CD4-positive, alpha-beta T cell (primary cell): ENCODE results near the gene TAS1R3. TPM values are rescaled to one million over a fixed set of nuclear protein-coding genes. Genes with fewer than 3 reads are reported as not detected.

Experiments
- ATAC-seq: fragments of 200-7000 bp; cut with Tn5 transposase; one replicate; pipeline ENCODE4 v1.10.0; 2022; ENCODE audit warnings: mild to moderate bottlenecking; ENCODE audit not compliant: poor library complexity
- CTCF ChIA-PET: fragments of 350-600 bp; sonication (Branson Sonifier 250); formaldehyde crosslinking; loops from one replicate; lab custom pipeline; 2021; ENCODE audit warnings: antibody characterized with exemption, inconsistent platforms; lab: Charles Lee
- POLR2A ChIA-PET: fragments of 350-600 bp; sonication (Branson Sonifier 250); formaldehyde crosslinking; loops from one replicate; lab custom pipeline; 2021; ENCODE audit warnings: antibody characterized with exemption, inconsistent platforms; lab: Charles Lee
- DNase-seq, 14 experiments: peaks; one replicate each; pipeline ENCODE4 v3.0.0-alpha.2; 2013 to 2020; ENCODE audit warnings: mixed read lengths in 2 of 14
- H3K27ac ChIP-seq, 2 donors: one replicate each; pipeline versions ENCODE4 v1.5.1 to v1.7.0; 2013; ENCODE audit warnings: low read length in 2 of 2, low read depth in 1 of 2, mild to moderate bottlenecking in 1 of 2
- H3K27me3 ChIP-seq, 2 experiments: 1 replicate in 1 of 2; 2 replicates in 1 of 2; pipeline versions ENCODE4 v1.6.1 to v1.7.0; 2013; ENCODE audit warnings: low read length in 2 of 2, control low read depth in 1 of 2, mild to moderate bottlenecking in 1 of 2, moderate library complexity in 1 of 2; ENCODE audit not compliant: insufficient read depth in 2 of 2, control insufficient read depth in 1 of 2
- H3K36me3 ChIP-seq: one replicate; pipeline ENCODE4 v1.6.1; 2013; ENCODE audit warnings: low read length, control low read depth; ENCODE audit not compliant: insufficient read depth
- H3K4me1 ChIP-seq: one replicate; pipeline ENCODE4 v1.6.1; 2013; ENCODE audit warnings: low read length, control low read depth; ENCODE audit not compliant: insufficient read depth
- H3K4me3 ChIP-seq: one replicate; pipeline ENCODE4 v1.5.1; 2013; ENCODE audit warnings: mild to moderate bottlenecking, low read length, moderate library complexity
- H3K9me3 ChIP-seq, 2 experiments: 1 replicate in 1 of 2; 2 replicates in 1 of 2; pipeline versions ENCODE4 v1.6.1 to v1.7.0; 2013; ENCODE audit warnings: low read length in 2 of 2, mild to moderate bottlenecking in 2 of 2, control low read depth in 1 of 2, moderate library complexity in 1 of 2; ENCODE audit not compliant: control insufficient read depth in 1 of 2, insufficient read depth in 1 of 2
- H3K27ac Mint-ChIP-seq: one replicate; pipeline ENCODE4 v1.8.0; 2020; ENCODE audit warnings: mixed read lengths
- H3K27me3 Mint-ChIP-seq: one replicate; pipeline ENCODE4 v1.8.0; 2021; ENCODE audit warnings: mixed read lengths
- H3K36me3 Mint-ChIP-seq: one replicate; pipeline ENCODE4 v1.8.0; 2021; ENCODE audit warnings: low read depth, mixed read lengths
- H3K4me1 Mint-ChIP-seq: one replicate; pipeline ENCODE4 v1.8.0; 2021; ENCODE audit warnings: low read depth, mixed read lengths
- H3K4me3 Mint-ChIP-seq: one replicate; pipeline ENCODE4 v1.8.0; 2020; ENCODE audit warnings: mild to moderate bottlenecking, mixed read lengths
- H3K9me3 Mint-ChIP-seq: one replicate; pipeline ENCODE4 v1.8.0; 2020; ENCODE audit warnings: mixed read lengths
- CTCF ChIP-seq: fragments of 200-600 bp; IDR thresholded peaks from one replicate; pipeline ENCODE4 v1.8.0; 2022; ENCODE audit warnings: antibody characterized with exemption, mild to moderate bottlenecking
- intact Hi-C, 2 experiments: fragments of 100-400 bp; cut with DNase I in 1 of 2; cut with micrococcal nuclease in 1 of 2; formaldehyde crosslinking; loops; one replicate each; pipeline versions ENCODE4 v1.15.1 to v1.9.0; 2023 to 2025; cut with DNase I, micrococcal nuclease
- total RNA-seq, 174 experiments: library from RNA in 2 of 174; stranded (reverse) in 2 of 174; gene quantifications; one replicate each; pipeline ENCODE4 v1.2.3 and lab custom pipeline; 2021 to 2026

TAS1R3 gene
- total RNA-seq, 2 experiments from 2014 or later = 3.3 to 3.4 TPM

GRCh38 chr1:1349256-1350012 lies 18.4 kb downstream of the TAS1R3 start, which contains the start of gene DVL1:
Gene DVL1 (minus strand): TSS chr1:1349418. CDS start chr1:1349065, 353 bp downstream.
- ChIA-PET POLR2A (interaction anchor here (1.5 to 1.8 kb wide), 2 partner anchors 23 to 50 kb away, joined by 4 to 6 read pairs; partner anchors contain the start of gene CCNL2), CTCF (interaction anchor here (0.6 kb wide), 1 partner anchor 535 kb away, joined by 3 read pairs; no protein-coding TSS in a partner anchor)
- H3K4me1 ChIP-seq = peaks cover 58% of the 10 kb centered on the region
- DNase-seq (peak; percentile 58 to 90 (median 70)), ATAC-seq (peak; percentile 75)
- Mint-ChIP-seq H3K9me3 (no peaks in the 10 kb centered on the region), H3K27ac (no peak within 1 kb of the TSS), H3K27me3 (peaks cover 21% of the 10 kb centered on the region), H3K36me3 (no peaks in the 10 kb centered on the region), H3K4me1 (peaks cover 36% of the 10 kb centered on the region), H3K4me3 (peak within 1 kb of the TSS; percentile 86)
- H3K27ac ChIP-seq = peak within 1 kb of the TSS in 1 of 2 donors; percentile 53
- H3K36me3 ChIP-seq = no peaks in the 10 kb centered on the region
- H3K27me3 ChIP-seq = peaks cover 14 to 19% of the 10 kb centered on the region in 2 experiments
- H3K4me3 ChIP-seq = peak within 1 kb of the TSS; percentile 58
- peak; percentile 27 for TF ChIP-seq CTCF
- intact Hi-C loops = loop anchor here (1.0 to 2.0 kb wide), 5 partner anchors 23 to 233 kb away; partner anchors contain the start of genes C1orf159 (in 1 of the 2), CPTP (in 1 of the 2), INTS11 (in 1 of the 2) and PUSL1 (in 1 of the 2)
- H3K9me3 ChIP-seq = peaks cover 0 to 17% of the 10 kb centered on the region in 2 experiments

- Mint-ChIP-seq H3K9me3 (no peaks in the 10 kb centered on the region), H3K4me1 (peaks cover 34% of the 10 kb centered on the region), H3K4me3 (peak overlapping the region; percentile 80), H3K27me3 (peaks cover 21% of the 10 kb centered on the region), H3K27ac (peak overlapping the region; percentile 48), H3K36me3 (no peaks in the 10 kb centered on the region)
- ATAC-seq = no peak
- peaks cover 15 to 32% of the 10 kb centered on the region in 2 experiments for H3K27me3 ChIP-seq
- H3K9me3 ChIP-seq = peaks cover 0 to 18% of the 10 kb centered on the region in 2 experiments
- no peak overlapping the region for H3K27ac ChIP-seq
- TF ChIP-seq CTCF = no peak
- no peak overlapping the region for H3K4me3 ChIP-seq
- H3K4me1 ChIP-seq = peaks cover 47% of the 10 kb centered on the region
- POLR2A ChIA-PET = interaction anchor here (1.2 to 1.4 kb wide), 2 partner anchors 20 to 23 kb away, joined by 4 read pairs; partner anchors contain the start of gene AURKAIP1
- no peak for DNase-seq
- no peaks in the 10 kb centered on the region for H3K36me3 ChIP-seq
- CTCF ChIA-PET = no interaction called here
- intact Hi-C loops = no loop called here
Observed at GRCh38 chr1:1351511-1352427, 20.7 kb downstream of the TAS1R3 start.
